Testis (tissue), 3 donors: ENCODE results near the gene GRK1. TPM values are rescaled to one million over a fixed set of nuclear protein-coding genes. Genes with fewer than 3 reads are reported as not detected.

ENCODE experiments used
- DNase-seq: peaks from one replicate; pipeline ENCODE4 v3.0.0-alpha.2; 2019
- H3K27ac ChIP-seq, 2 donors: fragments of 200-600 bp; sonication (generic); one replicate each; pipeline ENCODE4 v1.5.1; 2019
- H3K27me3 ChIP-seq: fragments of 200-600 bp; sonication (generic); one replicate; pipeline ENCODE4 v1.5.1; 2019
- H3K36me3 ChIP-seq: fragments of 200-600 bp; sonication (generic); one replicate; pipeline ENCODE4 v1.5.1; 2017; ENCODE audit warnings: low read depth; ENCODE audit errors: missing control alignments
- H3K4me1 ChIP-seq: fragments of 200-600 bp; sonication (generic); one replicate; pipeline ENCODE4 v1.5.1; 2019
- H3K4me3 ChIP-seq, 2 donors: fragments of 200-600 bp; sonication (generic); one replicate each; pipeline ENCODE4 v1.5.1; 2017 to 2019
- H3K9me3 ChIP-seq: fragments of 200-600 bp; sonication (generic); one replicate; pipeline ENCODE4 v1.5.1; 2017
- CTCF ChIP-seq, 3 experiments: fragments of 450-650 bp in 2 of 3; fragments of 200-600 bp in 1 of 3; sonication (generic) in 1 of 3; IDR thresholded peaks; one replicate each; pipeline ENCODE4 v1.5.1; 2016 to 2019; ENCODE audit warnings: antibody characterized with exemption in 3 of 3, mild to moderate bottlenecking in 2 of 3, moderate library complexity in 1 of 3
- POLR2A ChIP-seq: fragments of 450-650 bp; IDR thresholded peaks from one replicate; pipeline ENCODE4 v1.6.1; 2017; ENCODE audit warnings: antibody characterized with exemption, mild to moderate bottlenecking, moderate library complexity
- WGBS, 2 donors: methylation state at CpG; one replicate each; pipeline ENCODE4 v1.1.5; 2018; 5-methylcytosine and 5-hydroxymethylcytosine counted together
- intact Hi-C: fragments of 100-400 bp; cut with DNase I; formaldehyde crosslinking; loops from one replicate; pipeline ENCODE4 v1.15.1; 2023; ENCODE audit warnings: low total_unique reads
- polyA plus RNA-seq: library from polyadenylated mRNA; stranded (reverse); fragments of 350-450 nt; fragmentation: Illumina TruSeq; extraction: RNeasy Lipid Tissue Mini Kit (QIAGEN cat#74804); gene quantifications from one replicate; pipeline ENCODE4 v1.2.3, GENCODE V29; 2014; ENCODE audit warnings: low read depth, low replicate concordance; ENCODE audit not compliant: insufficient read depth
- total RNA-seq, 2 donors: library from RNA; depleted of rRNA; stranded (reverse); fragments of >200 nt; gene quantifications; one replicate each; pipeline ENCODE4 v1.2.3, GENCODE V29; 2016

Gene GRK1
- total and polyA plus RNA-seq, 3 donors from 2014 or later, result 0.55 to 2.1 (median 0.87) TPM

DNA sequence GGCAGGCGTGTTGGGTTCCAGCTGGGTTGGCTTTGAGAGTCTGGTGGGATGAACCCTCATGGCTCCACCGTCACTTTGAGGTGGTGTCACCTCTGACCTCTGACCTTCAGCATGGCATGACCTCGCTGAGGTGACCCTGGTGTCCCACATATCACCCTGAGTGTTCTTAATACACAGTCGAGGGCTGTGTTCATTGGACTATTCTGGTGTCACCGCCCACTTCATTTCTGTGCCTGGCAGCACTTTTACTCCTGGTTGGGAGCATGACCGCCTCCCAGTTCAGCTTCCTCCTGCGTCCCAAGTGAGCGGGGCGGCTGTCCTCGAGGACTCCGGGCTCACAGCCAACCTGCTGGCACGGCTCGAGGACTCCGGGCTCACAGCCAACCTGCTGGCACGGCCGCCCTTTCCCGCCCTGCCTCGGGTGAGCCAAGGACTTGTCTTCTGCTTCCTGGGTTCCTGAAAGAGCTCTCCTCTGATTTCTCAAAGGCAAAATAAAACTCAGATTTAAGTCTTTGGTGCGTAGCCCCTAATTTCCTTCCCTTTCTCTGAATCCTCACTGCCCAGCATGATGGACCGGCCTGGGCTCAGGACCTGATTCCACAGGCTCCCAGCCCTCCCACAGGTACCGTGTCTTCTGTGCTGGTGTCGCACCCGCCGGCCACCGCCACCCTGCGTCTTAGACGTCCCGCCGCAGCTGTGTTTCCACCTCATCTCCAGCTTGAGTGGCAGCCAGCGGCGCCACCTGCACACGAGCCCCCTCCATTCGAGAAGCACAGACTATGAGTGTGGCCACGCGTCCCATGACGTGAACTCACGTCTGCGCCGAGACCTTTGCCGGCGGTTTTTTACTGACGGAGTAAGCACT is 19.4 kb upstream of the GRK1 start:
- H3K9me3 ChIP-seq, result no peaks in the 10 kb centered on the region
- no peaks in the 10 kb centered on the region for H3K27me3 ChIP-seq
- H3K4me3 ChIP-seq, result no peak overlapping the region
- no peaks in the 10 kb centered on the region for H3K36me3 ChIP-seq
- peak; percentile 94 for DNase-seq
- peaks cover 6% of the 10 kb centered on the region for H3K4me1 ChIP-seq
- TF ChIP-seq CTCF (IDR thresholded peaks at IDR 0.05), result no peak
- TF ChIP-seq POLR2A, result no peak
- 57 to 71% methylated on average over 42 of the region's 42 CpGs for WGBS, 2 donors
- H3K27ac ChIP-seq, result peak overlapping the region; percentile 57 to 59
- intact Hi-C loops, result no loop called here

GRCh38 chr13:113648216-113648610 is 18.8 kb upstream of the GRK1 start:
- no peaks in the 10 kb centered on the region for H3K9me3 ChIP-seq
- DNase-seq, result no peak
- peaks cover 6% of the 10 kb centered on the region for H3K4me1 ChIP-seq
- no peak overlapping the region for H3K4me3 ChIP-seq
- no peaks in the 10 kb centered on the region for H3K27me3 ChIP-seq
- no peaks in the 10 kb centered on the region for H3K36me3 ChIP-seq
- peak overlapping the region in 1 of 2 donors; percentile 57 for H3K27ac ChIP-seq
- TF ChIP-seq CTCF (IDR thresholded peaks at IDR 0.05) (no peak), POLR2A (no peak)
- intact Hi-C loops, result no loop called here
- WGBS, 2 donors, result 90% methylated on average over 13 of the region's 13 CpGs

GRCh38 chr13:113649212-113649611 is 17.8 kb upstream of the GRK1 start:
- no peak for TF ChIP-seq POLR2A
- TF ChIP-seq CTCF (IDR thresholded peaks at IDR 0.05), result no peak
- Histone ChIP-seq H3K9me3 (no peaks in the 10 kb centered on the region), H3K4me1 (peaks cover 6% of the 10 kb centered on the region), H3K36me3 (no peaks in the 10 kb centered on the region), H3K27me3 (no peaks in the 10 kb centered on the region), H3K27ac (no peak overlapping the region), H3K4me3 (no peak overlapping the region)
- 81 to 84% methylated on average over 17 of the region's 17 CpGs for WGBS, 2 donors
- intact Hi-C loops, result no loop called here
- no peak for DNase-seq

- intact Hi-C loops, result no loop called here
- no peaks in the 10 kb centered on the region for H3K27me3 ChIP-seq
- no peak overlapping the region for H3K27ac ChIP-seq
- no peaks in the 10 kb centered on the region for H3K9me3 ChIP-seq
- 94 to 95% methylated on average over 15 of the region's 15 CpGs for WGBS, 2 donors
- H3K4me1 ChIP-seq, result peaks cover 6% of the 10 kb centered on the region
- H3K4me3 ChIP-seq, result no peak overlapping the region
- DNase-seq, result no peak
- no peaks in the 10 kb centered on the region for H3K36me3 ChIP-seq
- TF ChIP-seq CTCF (IDR thresholded peaks at IDR 0.05) (no peak), POLR2A (no peak)
Observed at GRCh38 chr13:113650275-113650674, 16.7 kb upstream of the GRK1 start.

DNA sequence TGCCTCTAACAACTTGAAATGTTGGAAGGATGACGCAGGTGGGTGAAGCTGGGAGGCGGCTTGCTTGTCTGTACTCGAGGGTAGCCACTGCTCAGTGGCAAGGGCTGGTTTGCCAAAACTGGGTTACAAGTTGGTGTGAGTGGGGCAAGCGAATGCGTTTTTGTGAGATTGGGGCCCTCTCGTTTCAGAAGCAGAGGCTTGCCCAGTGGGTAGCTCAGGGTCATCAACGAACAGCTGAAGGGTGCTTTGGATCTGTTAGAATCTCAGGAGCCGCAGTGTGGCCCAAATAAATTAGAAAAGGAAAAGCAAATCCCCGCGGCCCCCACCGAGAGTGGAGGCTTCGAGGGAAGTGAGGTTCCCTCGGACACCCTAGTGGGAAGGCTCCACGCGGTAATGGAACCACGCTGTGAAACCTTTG is 16.3 kb upstream of the GRK1 start:
- Histone ChIP-seq H3K4me3 (no peak overlapping the region), H3K9me3 (no peaks in the 10 kb centered on the region), H3K27me3 (no peaks in the 10 kb centered on the region), H3K4me1 (peaks cover 6% of the 10 kb centered on the region), H3K27ac (no peak overlapping the region), H3K36me3 (no peaks in the 10 kb centered on the region)
- intact Hi-C loops, result no loop called here
- no peak for DNase-seq
- 95 to 96% methylated on average over 16 of the region's 16 CpGs for WGBS, 2 donors
- TF ChIP-seq POLR2A (no peak), CTCF (IDR thresholded peaks at IDR 0.05) (no peak)
